ENCODE measurements around the gene PLA2G4B. TPM values are rescaled to one million over a fixed set of nuclear protein-coding genes. Genes with fewer than 3 reads are reported as not detected.

PLA2G4B gene
- total RNA-seq, 2 experiments from 2014 or later = 4.2 to 4.8 TPM

GRCh38 chr15:41890050-41890690 lies 51.5 kb downstream of the PLA2G4B start:
- intact Hi-C loops (cut with micrococcal nuclease) = no loop called here
- TF ChIP-seq CTCF (IDR thresholded peaks at IDR 0.05) = no peak
- Mint-ChIP-seq H3K27ac (no peak overlapping the region), H3K4me3 (no peak overlapping the region), H3K36me3 (ENCODE audit: low read depth) (no peaks in the 10 kb centered on the region), H3K27me3 (no peaks in the 10 kb centered on the region), H3K9me3 (no peaks in the 10 kb centered on the region), H3K4me1 (ENCODE audit: low read depth) (peaks cover 36% of the 10 kb centered on the region)
- ChIA-PET CTCF (interaction anchor here (1.8 kb wide), 1 partner anchor 15 kb away, joined by 4 read pairs; no protein-coding TSS in a partner anchor), POLR2A (no interaction called here)
- no peak for ATAC-seq
- DNase-seq = no peak

- POLR2A ChIA-PET = no interaction called here
- no peaks in the 10 kb centered on the region for H3K9me3 Mint-ChIP-seq
- no peak for DNase-seq
- no peaks in the 10 kb centered on the region for H3K27me3 Mint-ChIP-seq
- intact Hi-C loops (cut with micrococcal nuclease) = no loop called here
- H3K36me3 Mint-ChIP-seq (ENCODE audit: low read depth) = no peaks in the 10 kb centered on the region
- ATAC-seq = no peak
- CTCF ChIA-PET = interaction anchor here (1.8 kb wide), 1 partner anchor 14 kb away, joined by 4 read pairs; no protein-coding TSS in a partner anchor
- peaks cover 41% of the 10 kb centered on the region for H3K4me1 Mint-ChIP-seq (ENCODE audit: low read depth)
- H3K4me3 Mint-ChIP-seq = no peak overlapping the region
- no peak for TF ChIP-seq CTCF (IDR thresholded peaks at IDR 0.05)
- H3K27ac Mint-ChIP-seq = no peak overlapping the region
Measured at GRCh38 chr15:41891226-41891625, 52.6 kb downstream of the PLA2G4B start.

GRCh38 chr15:41891946-41892345 lies 53.3 kb downstream of the PLA2G4B start:
- intact Hi-C loops (cut with micrococcal nuclease) = no loop called here
- ATAC-seq (no peak), DNase-seq (no peak)
- Mint-ChIP-seq H3K27me3 (no peaks in the 10 kb centered on the region), H3K4me1 (ENCODE audit: low read depth) (peaks cover 41% of the 10 kb centered on the region), H3K9me3 (no peaks in the 10 kb centered on the region), H3K36me3 (ENCODE audit: low read depth) (no peaks in the 10 kb centered on the region), H3K4me3 (no peak overlapping the region), H3K27ac (no peak overlapping the region)
- ChIA-PET CTCF (interaction anchor here (1.2 to 1.8 kb wide), 3 partner anchors 13 to 334 kb away, joined by 3 to 8 read pairs (median 4); no protein-coding TSS in a partner anchor), POLR2A (interaction anchor here (1.1 to 1.5 kb wide), 2 partner anchors 13 to 79 kb away, joined by 3 to 4 read pairs; no protein-coding TSS in a partner anchor)
- no peak for TF ChIP-seq CTCF (IDR thresholded peaks at IDR 0.05)

GRCh38 chr15:41892621-41893421 lies 54.2 kb downstream of the PLA2G4B start:
- ATAC-seq (no peak), DNase-seq (peak; percentile 33)
- ChIA-PET POLR2A (interaction anchor here (1.0 to 1.5 kb wide), 3 partner anchors 10 to 78 kb away, joined by 3 to 4 read pairs (median 3); no protein-coding TSS in a partner anchor), CTCF (interaction anchor here (1.2 to 1.8 kb wide), 5 partner anchors 12 to 335 kb away, joined by 3 to 8 read pairs (median 4); no protein-coding TSS in a partner anchor)
- intact Hi-C loops (cut with micrococcal nuclease) = no loop called here
- no peak for TF ChIP-seq CTCF (IDR thresholded peaks at IDR 0.05)
- Mint-ChIP-seq H3K4me1 (ENCODE audit: low read depth) (peaks cover 38% of the 10 kb centered on the region), H3K9me3 (no peaks in the 10 kb centered on the region), H3K36me3 (ENCODE audit: low read depth) (no peaks in the 10 kb centered on the region), H3K4me3 (peak overlapping the region; percentile 36), H3K27ac (peak overlapping the region; percentile 64), H3K27me3 (no peaks in the 10 kb centered on the region)

Measured in activated CD8-positive, alpha-beta T cell treated with anti-CD3 and anti-CD28 coated beads for 36 hours (primary cell).